ENCODE results near the gene MGMT.

- TF ChIP-seq CTCF (IDR thresholded peaks at IDR 0.05; ENCODE audit: low read length) (no peak), EZH2phosphoT487 (IDR thresholded peaks at IDR 0.05; ENCODE audit: low read length) (no peak), EZH2 (optimal IDR thresholded peaks at IDR 0.05; ENCODE audit: low read depth, low read length) (no peak)
Measured at GRCh38 chr10:129520440-129521080, 53.5 kb downstream of the MGMT start.
